Spinal cord (tissue), 10 donors: ENCODE data around the gene CALN1. TPM values are rescaled to one million over a fixed set of nuclear protein-coding genes. Genes with fewer than 3 reads are reported as not detected.

Experiments
- DNase-seq, 6 donors: peaks; one replicate each; pipeline versions ENCODE4 v3.0.0 to v3.0.0-alpha.2; 2013 to 2015; ENCODE audit warnings: low spot score in 6 of 6, low read depth in 4 of 6
- H3K27ac ChIP-seq: one replicate; pipeline ENCODE4 v1.5.1; 2013; ENCODE audit warnings: low read depth, low read length, control low read depth
- H3K27me3 ChIP-seq: one replicate; pipeline ENCODE4 v1.6.1; 2013; ENCODE audit warnings: low read length; ENCODE audit not compliant: control insufficient read depth, insufficient read depth
- H3K36me3 ChIP-seq: one replicate; pipeline ENCODE4 v1.6.1; 2013; ENCODE audit warnings: low read length; ENCODE audit not compliant: control insufficient read depth, insufficient read depth
- H3K4me1 ChIP-seq: one replicate; pipeline ENCODE4 v1.6.1; 2013; ENCODE audit warnings: low read length; ENCODE audit not compliant: control insufficient read depth, insufficient read depth
- H3K4me3 ChIP-seq: one replicate; pipeline ENCODE4 v1.5.1; 2013; ENCODE audit warnings: low read depth, low read length, control low read depth
- H3K9me3 ChIP-seq: one replicate; pipeline ENCODE4 v1.6.1; 2013; ENCODE audit warnings: low read length; ENCODE audit not compliant: control insufficient read depth, insufficient read depth
- WGBS: methylation state at CpG from one replicate; pipeline ENCODE4 v1.1.5; 2013; ENCODE audit warnings: missing lambda C conversion rate; ENCODE audit not compliant: insufficient coverage; 5-methylcytosine and 5-hydroxymethylcytosine counted together
- polyA plus RNA-seq, 2 donors: library from polyadenylated mRNA; unstranded; fragments of 120-200 nt; gene quantifications; one replicate each; pipeline ENCODE4 v1.2.1, GENCODE V29; 2013; ENCODE audit not compliant: insufficient read length in 2 of 2
- total RNA-seq, 2 donors: library from RNA; depleted of rRNA in 1 of 2; stranded (reverse); fragments of 120-200 nt in 1 of 2; fragments of >200 nt in 1 of 2; gene quantifications; one replicate each; pipeline versions ENCODE4 v1.2.3 to v1.2.4, GENCODE V29; 2013 to 2014
- donor health status: healthy.

The CALN1 gene
- total and polyA plus RNA-seq, 4 donors: 14.7 to 30.0 (median 22.1) TPM

DNA sequence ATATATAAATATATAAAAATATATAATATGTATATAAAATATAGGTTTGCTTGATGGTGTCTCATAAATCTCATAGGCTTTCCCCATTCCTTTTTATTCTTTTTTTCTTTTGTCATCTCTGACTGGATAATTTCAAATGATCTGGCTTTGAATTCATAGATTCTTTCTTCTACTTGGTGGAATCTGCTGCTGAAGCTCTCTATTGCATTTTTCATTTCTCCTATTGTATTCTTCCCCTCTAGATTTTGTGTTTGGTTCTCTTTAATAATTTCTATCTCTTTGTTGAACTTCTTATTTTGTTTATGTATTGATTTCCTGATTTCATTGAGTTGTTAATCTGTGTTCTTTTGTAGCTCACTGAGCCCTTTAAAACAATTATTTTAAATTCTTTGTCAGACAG lies 650.8 kb downstream of the CALN1 start:
- no peak overlapping the region for H3K27ac ChIP-seq
- peaks cover 6% of the 10 kb centered on the region for H3K9me3 ChIP-seq
- no peak for DNase-seq
- H3K4me1 ChIP-seq: no peaks in the 10 kb centered on the region
- no peaks in the 10 kb centered on the region for H3K27me3 ChIP-seq
- no peak overlapping the region for H3K4me3 ChIP-seq
- H3K36me3 ChIP-seq: no peaks in the 10 kb centered on the region

DNA sequence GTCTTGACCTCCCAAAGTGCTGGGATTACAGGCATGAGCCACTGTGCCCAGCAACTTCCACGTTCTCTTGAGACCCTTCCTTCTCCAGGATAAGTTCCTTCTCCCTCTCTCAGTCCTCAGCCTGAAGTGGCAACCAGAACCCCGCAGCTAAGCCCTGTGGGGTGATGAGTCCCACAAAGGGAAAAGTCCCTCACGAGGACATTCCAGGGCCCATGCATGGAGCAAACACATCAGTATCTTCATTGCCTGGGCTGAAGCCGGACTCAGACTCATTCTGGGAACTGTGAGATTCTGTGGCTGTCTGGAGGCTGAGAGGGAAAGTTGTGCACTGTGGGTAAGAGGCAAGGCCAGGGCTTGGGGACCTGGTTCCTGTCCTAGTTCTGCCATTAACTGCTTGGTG lies 657.3 kb downstream of the CALN1 start:
- Histone ChIP-seq H3K36me3 (no peaks in the 10 kb centered on the region), H3K9me3 (no peaks in the 10 kb centered on the region), H3K27me3 (peaks cover 5% of the 10 kb centered on the region), H3K27ac (no peak overlapping the region), H3K4me3 (no peak overlapping the region), H3K4me1 (peaks cover 12% of the 10 kb centered on the region)
- 97% methylated on average over 3 of the region's 4 CpGs for WGBS
- no peak for DNase-seq

DNA sequence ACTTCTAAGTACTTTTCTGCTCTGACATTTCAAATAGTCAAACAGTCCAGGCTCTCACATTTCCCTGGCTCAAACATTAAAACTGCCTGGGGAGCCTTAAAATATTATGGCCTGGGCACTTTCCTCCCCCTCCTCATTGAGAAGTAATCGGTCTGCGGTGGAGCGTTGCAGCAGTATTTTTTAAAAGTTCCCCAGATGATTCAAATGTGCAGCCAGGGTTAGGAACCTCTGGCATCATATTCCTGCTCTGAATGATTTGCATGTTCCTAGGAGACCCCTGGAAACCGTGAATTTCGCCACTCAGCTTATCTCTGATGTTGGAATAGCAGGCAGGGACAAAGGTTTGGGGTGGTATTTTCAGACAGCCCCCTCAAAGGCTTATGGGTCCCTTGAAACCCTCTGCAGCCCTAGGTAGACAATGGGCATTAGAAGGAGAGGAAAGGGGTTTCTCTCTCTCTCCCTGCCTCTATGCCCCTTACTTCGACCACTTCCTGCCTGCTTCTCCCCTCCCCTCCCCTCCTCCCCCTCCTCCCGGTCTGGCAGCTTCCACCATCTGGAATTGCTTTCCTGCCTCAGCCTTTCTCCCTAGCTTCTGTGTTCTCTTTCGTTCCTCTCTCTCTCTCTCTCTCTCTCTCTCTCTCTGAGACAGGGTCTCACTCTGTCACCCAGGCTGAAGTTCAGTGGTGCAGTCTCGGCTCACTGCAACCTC lies 658.0 kb downstream of the CALN1 start:
- no peak overlapping the region for H3K4me3 ChIP-seq
- DNase-seq: peak in 1 of 6 donors; percentile 78

DNA sequence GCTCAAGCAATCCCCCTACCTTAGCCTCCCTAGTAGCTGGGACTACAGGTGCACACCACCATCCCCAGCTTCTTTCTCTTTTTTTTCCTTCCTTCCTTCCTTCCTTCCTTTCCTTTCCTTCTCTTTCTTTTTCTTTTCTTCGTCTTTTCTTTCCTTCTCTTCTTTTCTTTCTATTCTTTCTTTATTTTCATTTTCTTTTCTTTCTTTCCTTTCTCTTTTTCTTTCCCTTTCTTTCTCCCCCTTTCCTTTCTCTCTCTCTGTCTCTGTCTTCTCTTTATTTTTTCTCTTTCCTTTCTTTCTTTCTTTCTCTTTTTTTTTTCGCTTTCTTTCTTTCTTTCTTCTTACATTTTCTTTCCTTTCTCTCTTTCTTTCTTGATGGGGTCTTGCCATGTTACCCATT lies 658.9 kb downstream of the CALN1 start:
- 95% methylated on average over 2 of the region's 2 CpGs for WGBS
- Histone ChIP-seq H3K27me3 (peaks cover 5% of the 10 kb centered on the region), H3K9me3 (no peaks in the 10 kb centered on the region), H3K36me3 (no peaks in the 10 kb centered on the region), H3K4me1 (peaks cover 12% of the 10 kb centered on the region), H3K4me3 (no peak overlapping the region), H3K27ac (no peak overlapping the region)
- no peak for DNase-seq

More for the DNA sequence above, 658.0 kb downstream of the CALN1 start:
- H3K4me1 ChIP-seq: peaks cover 12% of the 10 kb centered on the region
- no peaks in the 10 kb centered on the region for H3K36me3 ChIP-seq
- H3K27ac ChIP-seq: no peak overlapping the region
- peaks cover 5% of the 10 kb centered on the region for H3K27me3 ChIP-seq
- no peaks in the 10 kb centered on the region for H3K9me3 ChIP-seq
- WGBS: 35% methylated on average over 9 of the region's 9 CpGs

DNA sequence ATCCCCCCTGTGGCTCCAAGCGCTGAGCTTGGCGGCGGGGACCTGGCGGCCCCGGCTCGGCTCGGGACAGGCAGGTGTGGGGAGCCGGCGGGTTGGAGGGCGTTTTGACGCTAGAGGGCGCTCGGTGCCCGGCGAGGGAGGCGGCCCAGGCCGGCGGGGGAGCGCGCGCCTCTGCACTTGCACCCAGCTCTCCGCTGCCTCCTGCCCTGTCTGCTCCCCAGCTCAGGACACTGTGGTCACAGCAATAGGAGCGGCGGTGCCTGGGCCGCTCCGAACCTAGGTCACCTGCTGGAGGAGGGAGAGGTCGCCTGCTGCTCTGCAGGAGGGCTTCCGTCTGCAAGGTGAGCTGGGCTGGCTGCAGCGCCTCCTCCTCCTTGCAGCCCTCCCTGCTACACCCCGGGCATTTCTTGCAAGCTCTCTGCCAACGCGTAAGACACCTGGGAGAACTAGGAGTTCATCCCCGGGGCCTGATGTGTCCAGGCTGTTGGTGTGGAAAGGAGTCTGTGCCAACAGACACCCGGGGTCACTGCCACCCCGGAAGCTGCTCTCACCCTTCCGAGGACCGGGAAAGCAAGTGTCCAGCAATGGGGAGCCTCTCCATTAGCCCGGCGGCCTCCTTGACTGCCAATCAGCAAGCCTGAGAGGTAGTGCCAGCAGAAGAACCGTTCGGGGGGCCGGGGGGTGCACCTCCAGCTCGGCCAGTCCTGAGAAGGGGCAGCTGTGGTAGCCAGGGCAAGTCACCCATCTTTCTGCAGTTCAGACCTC lies 659.8 kb downstream of the CALN1 start:
- WGBS: 17% methylated on average over 37 of the region's 43 CpGs
- Histone ChIP-seq H3K36me3 (no peaks in the 10 kb centered on the region), H3K9me3 (no peaks in the 10 kb centered on the region), H3K27ac (no peak overlapping the region), H3K4me3 (peak overlapping the region; percentile 12), H3K4me1 (peaks cover 12% of the 10 kb centered on the region), H3K27me3 (peaks cover 5% of the 10 kb centered on the region)
- peak in 3 of 6 donors; percentile 35 to 83 (median 67) for DNase-seq

DNA sequence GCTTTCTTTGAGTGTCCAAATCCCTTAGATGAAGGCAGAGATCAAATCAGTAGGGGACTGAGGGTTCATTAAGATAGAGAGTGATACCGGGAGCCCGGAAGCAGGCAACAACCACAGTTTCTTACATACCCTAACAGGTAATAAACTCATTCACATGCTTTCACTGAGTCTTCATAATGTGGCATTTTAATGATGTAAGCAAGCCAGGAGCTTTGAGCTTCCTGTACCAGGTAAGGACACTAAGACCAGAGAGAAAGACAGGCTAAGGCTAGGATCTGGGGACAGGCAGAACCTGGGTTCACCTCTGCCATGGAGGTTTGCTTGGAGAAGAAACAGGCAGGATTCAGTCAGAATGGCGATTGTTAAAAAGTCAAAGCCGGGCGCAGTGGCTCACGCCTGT lies 661.8 kb downstream of the CALN1 start:
- no peaks in the 10 kb centered on the region for H3K9me3 ChIP-seq

DNA sequence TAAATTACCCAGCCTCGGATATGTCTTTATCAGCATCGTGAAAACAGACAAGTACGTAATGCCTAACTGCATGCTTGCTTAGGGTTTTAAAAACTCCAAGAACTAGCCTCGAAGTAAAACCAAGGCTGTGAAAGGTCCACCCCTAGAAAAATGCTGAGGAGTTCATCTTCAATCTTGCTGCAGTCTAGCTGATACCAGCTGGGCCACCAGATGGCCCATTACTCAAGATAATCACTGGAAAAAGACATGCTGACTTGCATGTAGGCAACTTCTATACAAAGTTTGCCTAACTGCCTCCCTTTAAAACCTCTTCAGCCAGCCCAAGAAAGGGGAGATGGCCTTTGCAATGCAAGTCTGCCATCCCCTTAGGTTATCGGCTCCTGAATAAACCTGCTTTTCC lies 666.1 kb downstream of the CALN1 start:
- peak in 2 of 6 donors; percentile 69 to 82 for DNase-seq
- Histone ChIP-seq H3K36me3 (no peaks in the 10 kb centered on the region), H3K27me3 (no peaks in the 10 kb centered on the region), H3K4me3 (no peak overlapping the region), H3K27ac (no peak overlapping the region), H3K9me3 (no peaks in the 10 kb centered on the region), H3K4me1 (no peaks in the 10 kb centered on the region)
- WGBS: 88% methylated on average over 5 of the region's 5 CpGs

More for the DNA sequence above, 661.8 kb downstream of the CALN1 start:
- Histone ChIP-seq H3K4me3 (no peak overlapping the region), H3K4me1 (peaks cover 12% of the 10 kb centered on the region), H3K27ac (no peak overlapping the region), H3K27me3 (peaks cover 5% of the 10 kb centered on the region), H3K36me3 (no peaks in the 10 kb centered on the region)
- no peak for DNase-seq
- 100% methylated on average over 3 of the region's 6 CpGs for WGBS

DNA sequence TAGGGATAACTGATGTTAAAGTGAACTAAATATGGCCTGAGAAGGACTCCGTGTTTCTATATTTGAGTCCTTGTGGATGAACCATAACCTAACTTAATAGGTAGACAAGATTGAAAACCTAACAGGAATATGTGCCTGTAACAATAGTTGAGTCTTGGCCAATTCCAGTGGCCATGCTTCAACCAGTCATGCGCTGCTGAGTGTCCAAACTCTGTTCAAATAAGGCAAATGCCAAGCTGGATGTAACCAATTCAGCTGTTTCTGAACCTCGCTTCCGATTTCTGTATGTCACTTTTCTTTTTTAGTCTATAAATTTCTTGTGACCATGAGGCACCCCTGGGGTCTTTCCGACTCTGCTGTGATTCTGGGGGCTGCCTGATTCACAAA lies 672.0 kb downstream of the CALN1 start:
- H3K36me3 ChIP-seq: no peaks in the 10 kb centered on the region
- H3K4me3 ChIP-seq: no peak overlapping the region
- H3K27ac ChIP-seq: no peak overlapping the region
- 89% methylated on average over 1 of the region's 5 CpGs for WGBS
- no peaks in the 10 kb centered on the region for H3K9me3 ChIP-seq
- H3K27me3 ChIP-seq: peaks cover 2% of the 10 kb centered on the region
- H3K4me1 ChIP-seq: peaks cover 4% of the 10 kb centered on the region
- DNase-seq: no peak

DNA sequence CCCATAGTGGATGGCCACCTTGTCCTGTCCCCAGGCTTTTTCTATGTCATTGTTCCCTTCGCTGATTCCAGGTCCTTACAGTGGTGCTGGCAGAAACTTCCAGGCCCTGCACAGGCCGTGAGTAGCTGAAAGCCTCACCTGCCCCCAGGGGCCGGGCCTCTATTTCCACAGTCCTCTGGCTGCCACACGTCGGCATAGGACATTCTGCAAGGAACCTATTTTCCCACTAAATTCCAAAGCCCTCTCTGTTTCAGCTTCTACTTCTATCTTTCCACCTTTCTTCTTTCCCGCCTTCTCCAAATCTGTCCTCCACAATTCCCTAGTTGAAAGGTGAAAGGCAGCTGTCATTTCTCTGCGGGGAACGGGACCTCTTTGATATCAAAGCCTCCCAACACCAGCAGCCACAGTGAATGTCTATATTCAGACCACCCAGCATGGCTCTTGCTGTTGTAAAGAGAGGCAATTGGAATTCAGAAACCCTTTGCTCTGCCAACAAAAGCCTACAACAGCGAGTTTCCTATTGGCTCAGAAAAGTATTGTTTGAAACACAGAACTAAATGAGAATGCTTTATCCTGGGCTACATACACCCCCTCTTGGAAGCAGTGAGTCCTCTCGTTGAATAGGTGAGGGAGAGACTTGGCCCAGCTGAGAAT lies 672.5 kb downstream of the CALN1 start:
- H3K36me3 ChIP-seq: no peaks in the 10 kb centered on the region
- DNase-seq: peak in 2 of 6 donors; percentile 30 to 37
- 46% methylated on average over 6 of the region's 10 CpGs for WGBS
- H3K9me3 ChIP-seq: no peaks in the 10 kb centered on the region
- H3K4me1 ChIP-seq: peaks cover 4% of the 10 kb centered on the region
- no peak overlapping the region for H3K4me3 ChIP-seq
- no peak overlapping the region for H3K27ac ChIP-seq
- peaks cover 2% of the 10 kb centered on the region for H3K27me3 ChIP-seq
